ENCODE data around the gene PPP1R18.

- no peak for TF ChIP-seq CTCF (IDR thresholded peaks at IDR 0.05)
- TF ChIP-seq EP300 (IDR thresholded peaks at IDR 0.05), result no peak
- TF ChIP-seq POLR2AphosphoS5 (IDR thresholded peaks at IDR 0.05), result no peak
Observed at GRCh38 chr6:30664994-30665767, 21.3 kb downstream of the PPP1R18 start.

Measured in stomach (tissue), 4 donors.